GM10266 (cell line): Measurements from ENCODE around the gene DMD.

Experiments
- DNase-seq: peaks from one replicate; pipeline ENCODE4 v3.0.0; 2012; ENCODE audit errors: extremely low spot score
- CTCF ChIP-seq: IDR thresholded peaks from 2 replicates; pipeline ENCODE4 v1.5.1; 2012; ENCODE audit warnings: mild to moderate bottlenecking, low read depth; ENCODE audit not compliant: control insufficient read depth, insufficient read depth; ENCODE audit errors: missing control alignments

Gene DMD

DNA sequence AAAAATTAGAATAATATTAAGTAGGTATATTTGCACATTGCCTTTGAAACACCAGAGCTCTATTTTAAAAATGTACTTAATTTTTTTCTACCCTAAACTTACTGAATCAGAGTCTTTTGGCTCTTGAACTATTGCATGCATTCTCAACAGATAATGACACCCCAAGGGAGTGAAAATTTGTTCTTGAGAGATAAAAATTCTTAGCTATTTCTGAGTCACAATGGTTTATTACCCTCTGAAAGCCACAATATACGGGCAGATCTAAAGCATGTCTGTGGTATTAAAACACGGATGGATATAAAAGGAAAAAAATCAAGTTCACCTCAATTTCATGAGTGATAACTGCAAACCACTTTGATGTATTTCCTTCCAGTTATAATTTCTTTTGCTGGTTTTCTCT lies 1503.2 kb downstream of the DMD start:
- DNase-seq, result no peak
- no peak for TF ChIP-seq CTCF

- DNase-seq, result no peak
- no peak for TF ChIP-seq CTCF
Measured at GRCh38 chrX:31706466-31706865, 1504.9 kb downstream of the DMD start.

DNA sequence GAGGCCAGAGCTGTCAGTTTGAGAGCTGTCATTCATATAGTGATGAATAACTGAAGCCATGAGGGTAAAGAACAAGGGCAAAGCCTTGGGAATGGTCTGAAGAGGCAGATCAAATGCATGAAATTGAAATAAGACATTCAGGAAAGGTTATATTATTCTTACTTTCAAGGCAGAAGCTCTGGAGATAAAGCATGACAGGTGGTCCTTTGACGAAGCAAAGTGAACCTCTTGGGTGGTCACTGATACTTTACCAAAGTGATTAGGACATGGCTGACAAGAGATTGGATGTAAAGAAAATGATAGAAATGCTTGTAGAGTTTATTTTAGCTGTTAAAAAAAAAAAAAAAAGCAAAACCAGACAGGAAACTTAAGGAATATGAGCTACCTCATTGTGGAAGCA lies 1505.5 kb downstream of the DMD start:
- no peak for TF ChIP-seq CTCF
- DNase-seq, result no peak

DNA sequence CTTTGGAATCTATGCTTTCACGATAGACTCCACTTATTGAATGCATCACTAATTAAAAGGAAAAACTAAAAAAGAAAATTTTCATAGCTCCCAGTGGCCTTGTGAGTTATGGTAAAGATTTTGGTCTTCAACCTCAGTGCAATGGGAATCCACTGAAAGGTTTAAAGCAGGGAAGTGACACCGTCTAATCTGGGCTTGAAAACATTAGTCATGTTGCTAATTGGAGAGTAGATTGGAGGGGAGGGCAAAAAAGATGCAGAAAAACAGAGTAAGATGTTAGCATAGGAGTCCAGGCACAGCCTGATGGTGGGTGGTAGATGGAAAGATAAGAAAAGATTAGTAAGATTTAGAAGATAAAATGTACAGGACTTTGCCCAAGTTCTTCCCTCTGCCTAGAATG lies 1506.4 kb downstream of the DMD start:
- DNase-seq, result no peak
- TF ChIP-seq CTCF, result no peak

GRCh38 chrX:31702222-31702621 lies 1509.1 kb downstream of the DMD start:
- DNase-seq, result no peak

GRCh38 chrX:31697294-31697916 lies 1513.9 kb downstream of the DMD start:
- no peak for DNase-seq
- TF ChIP-seq CTCF, result no peak

More at GRCh38 chrX:31702222-31702621, 1509.1 kb downstream of the DMD start:
- no peak for TF ChIP-seq CTCF

DNA sequence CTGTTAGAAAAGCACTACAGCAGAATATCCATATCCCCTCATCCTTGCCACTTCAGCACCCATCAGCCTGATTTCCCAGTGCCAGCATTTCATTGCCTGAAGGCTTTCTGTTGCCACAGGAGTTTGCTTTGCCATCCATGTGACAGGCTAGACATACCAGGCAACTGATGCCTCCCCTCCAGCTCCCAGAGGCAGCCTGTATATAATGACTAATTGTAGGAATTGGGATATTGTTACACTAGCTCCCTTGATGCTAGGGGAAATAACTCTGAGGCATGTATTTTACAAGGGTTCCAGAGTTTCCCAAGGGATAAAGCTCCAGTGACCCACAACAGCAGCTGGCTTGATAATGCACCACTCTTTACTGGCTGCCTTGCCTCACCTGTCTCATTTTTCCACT lies 1531.5 kb downstream of the DMD start:
- DNase-seq, result no peak
- no peak for TF ChIP-seq CTCF
